Measurements from ENCODE around the gene CHRNA1. TPM values are rescaled to one million over a fixed set of nuclear protein-coding genes. Genes with fewer than 3 reads are reported as not detected.

CHRNA1 gene
- total and polyA plus RNA-seq, 10 of the 15 experiments (the other 5 are each of a cell fraction or from before 2014, with no cell fraction given): 0.05 to 0.14 TPM; not detected in 8

DNA sequence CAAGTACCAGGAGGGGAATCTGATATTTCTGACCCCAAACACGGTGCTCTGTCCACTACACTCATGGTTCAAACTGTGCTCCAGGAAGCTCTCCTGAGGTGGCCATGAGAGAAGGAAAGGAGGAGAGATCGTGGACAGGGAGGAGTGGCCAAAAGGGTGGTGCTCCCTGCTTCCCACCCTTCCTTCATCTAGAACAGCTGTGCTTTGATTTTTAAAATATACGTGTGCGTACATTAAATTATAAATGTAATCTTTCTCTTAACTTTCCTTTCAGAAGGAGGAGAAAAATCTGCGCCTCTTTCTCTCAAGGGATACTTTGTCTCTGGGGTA lies 8.2 kb upstream of the CHRNA1 start (continued):
- TF ChIP-seq, protein P1, sequence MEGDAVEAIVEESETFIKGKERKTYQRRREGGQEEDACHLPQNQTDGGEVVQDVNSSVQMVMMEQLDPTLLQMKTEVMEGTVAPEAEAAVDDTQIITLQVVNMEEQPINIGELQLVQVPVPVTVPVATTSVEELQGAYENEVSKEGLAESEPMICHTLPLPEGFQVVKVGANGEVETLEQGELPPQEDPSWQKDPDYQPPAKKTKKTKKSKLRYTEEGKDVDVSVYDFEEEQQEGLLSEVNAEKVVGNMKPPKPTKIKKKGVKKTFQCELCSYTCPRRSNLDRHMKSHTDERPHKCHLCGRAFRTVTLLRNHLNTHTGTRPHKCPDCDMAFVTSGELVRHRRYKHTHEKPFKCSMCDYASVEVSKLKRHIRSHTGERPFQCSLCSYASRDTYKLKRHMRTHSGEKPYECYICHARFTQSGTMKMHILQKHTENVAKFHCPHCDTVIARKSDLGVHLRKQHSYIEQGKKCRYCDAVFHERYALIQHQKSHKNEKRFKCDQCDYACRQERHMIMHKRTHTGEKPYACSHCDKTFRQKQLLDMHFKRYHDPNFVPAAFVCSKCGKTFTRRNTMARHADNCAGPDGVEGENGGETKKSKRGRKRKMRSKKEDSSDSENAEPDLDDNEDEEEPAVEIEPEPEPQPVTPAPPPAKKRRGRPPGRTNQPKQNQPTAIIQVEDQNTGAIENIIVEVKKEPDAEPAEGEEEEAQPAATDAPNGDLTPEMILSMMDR (IDR thresholded peaks at IDR 0.05 in 2 of 3, conservative IDR thresholded peaks at IDR 0.05 in 1 of 3; ENCODE audit: control insufficient read depth in 2 of 3, extremely low read depth in 1 of 3, insufficient read depth in 1 of 3, low read depth in 3 of 3, low read length in 3 of 3): no peak
- TF ChIP-seq RUNX3 (IDR thresholded peaks at IDR 0.05; ENCODE audit: low read length): no peak
- no peak for TF ChIP-seq ZSCAN29 (IDR thresholded peaks at IDR 0.05)
- TF ChIP-seq, protein P2, sequence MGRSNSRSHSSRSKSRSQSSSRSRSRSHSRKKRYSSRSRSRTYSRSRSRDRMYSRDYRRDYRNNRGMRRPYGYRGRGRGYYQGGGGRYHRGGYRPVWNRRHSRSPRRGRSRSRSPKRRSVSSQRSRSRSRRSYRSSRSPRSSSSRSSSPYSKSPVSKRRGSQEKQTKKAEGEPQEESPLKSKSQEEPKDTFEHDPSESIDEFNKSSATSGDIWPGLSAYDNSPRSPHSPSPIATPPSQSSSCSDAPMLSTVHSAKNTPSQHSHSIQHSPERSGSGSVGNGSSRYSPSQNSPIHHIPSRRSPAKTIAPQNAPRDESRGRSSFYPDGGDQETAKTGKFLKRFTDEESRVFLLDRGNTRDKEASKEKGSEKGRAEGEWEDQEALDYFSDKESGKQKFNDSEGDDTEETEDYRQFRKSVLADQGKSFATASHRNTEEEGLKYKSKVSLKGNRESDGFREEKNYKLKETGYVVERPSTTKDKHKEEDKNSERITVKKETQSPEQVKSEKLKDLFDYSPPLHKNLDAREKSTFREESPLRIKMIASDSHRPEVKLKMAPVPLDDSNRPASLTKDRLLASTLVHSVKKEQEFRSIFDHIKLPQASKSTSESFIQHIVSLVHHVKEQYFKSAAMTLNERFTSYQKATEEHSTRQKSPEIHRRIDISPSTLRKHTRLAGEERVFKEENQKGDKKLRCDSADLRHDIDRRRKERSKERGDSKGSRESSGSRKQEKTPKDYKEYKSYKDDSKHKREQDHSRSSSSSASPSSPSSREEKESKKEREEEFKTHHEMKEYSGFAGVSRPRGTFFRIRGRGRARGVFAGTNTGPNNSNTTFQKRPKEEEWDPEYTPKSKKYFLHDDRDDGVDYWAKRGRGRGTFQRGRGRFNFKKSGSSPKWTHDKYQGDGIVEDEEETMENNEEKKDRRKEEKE (IDR thresholded peaks at IDR 0.05): no peak

DNA sequence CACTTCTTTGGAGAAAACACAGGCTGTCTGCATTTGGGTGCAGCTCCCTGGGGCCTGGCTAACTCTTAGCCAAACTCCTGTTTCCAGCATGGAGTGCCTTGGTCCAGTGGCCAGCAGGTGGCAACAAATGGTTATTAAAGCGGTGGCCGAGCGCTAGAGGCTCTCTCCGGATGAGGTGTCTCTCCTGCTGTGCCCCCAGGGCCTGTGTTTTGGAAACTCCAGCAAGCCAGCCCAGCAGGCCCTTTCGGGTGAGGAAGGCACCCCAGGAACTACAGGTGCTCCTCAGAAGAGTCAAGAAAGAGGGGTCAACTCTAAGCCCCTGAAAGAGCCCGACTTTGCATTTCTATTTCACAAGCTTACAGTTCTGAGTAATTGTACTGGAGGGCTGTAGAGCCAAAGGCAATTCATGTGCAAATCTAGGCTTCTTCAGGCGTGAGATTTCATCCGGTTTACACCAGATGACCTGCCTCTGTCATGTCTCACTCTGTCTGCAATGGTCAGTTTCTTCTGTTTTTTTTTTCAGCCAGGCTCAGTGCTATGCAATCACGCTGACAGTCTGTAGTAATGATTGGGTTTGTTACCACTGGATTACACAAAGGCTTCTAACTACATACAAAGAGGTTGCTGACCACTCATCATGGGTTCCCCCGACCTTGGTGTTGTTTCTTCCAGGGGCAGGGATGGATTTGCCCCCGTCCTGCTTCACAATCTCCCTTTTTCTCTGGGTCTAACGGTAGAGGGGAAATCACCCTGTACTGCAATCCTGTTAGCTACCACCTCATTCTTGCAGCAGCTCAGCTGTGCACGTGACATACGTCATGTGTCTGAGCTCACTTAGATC lies 7.6 kb upstream of the CHRNA1 start:
- FAIRE-seq (peak; percentile 65), DNase-seq (ENCODE audit: low read depth, low spot score) (no peak), ATAC-seq (peak; percentile 97)
- RAD21 ChIA-PET (ENCODE audit: unreplicated experiment): interaction anchor here (0.6 to 7.2 kb wide), 8 partner anchors 19 to 219 kb away, joined by 3 to 46 read pairs (median 6); no protein-coding TSS in a partner anchor
- 5% methylated on average over 14 of the region's 14 CpGs for WGBS (ENCODE audit: insufficient coverage, insufficient replicate concordance, low lambda C conversion rate, missing lambda C conversion rate)
- in situ Hi-C loops (cut with MboI): no loop called here
- Histone ChIP-seq H3K4me2 (ENCODE audit: control insufficient read depth, insufficient read depth) (no peak overlapping the region), H4K20me1 (ENCODE audit: control insufficient read depth, insufficient read depth) (no peaks in the 10 kb centered on the region), H3K27ac (ENCODE audit: control insufficient read depth, insufficient read depth) (no peak overlapping the region), H3K4me3 (no peak overlapping the region), H3K27me3 (replicated peaks in 1 of 2; ENCODE audit: control insufficient read depth in 2 of 2, insufficient read depth in 2 of 2, low read length in 1 of 2) (peaks cover 0 to 1% of the 10 kb centered on the region in 2 experiments; a peak in 1 of 4 replicates), H3K9me3 (replicated peaks; ENCODE audit: control insufficient read depth, insufficient read depth, low read length) (no peaks in the 10 kb centered on the region), H3K9ac (ENCODE audit: control insufficient read depth, insufficient read depth, low read length) (no peak overlapping the region), H3K36me3 (ENCODE audit: control insufficient read depth in 2 of 2, insufficient read depth in 2 of 2, low read length in 1 of 2) (no peaks in the 10 kb centered on the region), H3K4me1 (ENCODE audit: control insufficient read depth, insufficient read depth, low read length) (no peaks in the 10 kb centered on the region), H2AFZ (ENCODE audit: control insufficient read depth, low read depth, low read length) (no peak overlapping the region), H3K79me2 (ENCODE audit: control insufficient read depth, insufficient read depth, low read length) (no peaks in the 10 kb centered on the region)
- POLR2A ChIA-PET: no interaction called here
- TF ChIP-seq BRCA1 (IDR thresholded peaks at IDR 0.05; ENCODE audit: low read depth, low read length) (no peak), BHLHE40 (IDR thresholded peaks at IDR 0.05; ENCODE audit: borderline replicate concordance in 1 of 2, low read depth in 2 of 2, low read length in 1 of 2) (peak; percentile 19 to 80; a peak in 2 of 4 replicates), SMC3 (IDR thresholded peaks at IDR 0.05; ENCODE audit: borderline replicate concordance, low read length) (peak; percentile 61; the same call in 1 of the 2 replicates), RAD51 (IDR thresholded peaks at IDR 0.05) (peak; percentile 66), YY1 (IDR thresholded peaks at IDR 0.05; ENCODE audit: low read depth, low read length) (0 out of 2 replicates have a peak, but pooled peaks have one; percentile 17), RAD21 (IDR thresholded peaks at IDR 0.05; ENCODE audit: insufficient read depth, low read depth, low read length) (peak; percentile 67), ZZZ3 (IDR thresholded peaks at IDR 0.05; ENCODE audit: control insufficient read depth, insufficient read length, low read depth) (no peak)
- TF ChIP-seq, protein P1 (IDR thresholded peaks at IDR 0.05 in 2 of 3, conservative IDR thresholded peaks at IDR 0.05 in 1 of 3; ENCODE audit: control insufficient read depth in 2 of 3, extremely low read depth in 1 of 3, insufficient read depth in 1 of 3, low read depth in 3 of 3, low read length in 3 of 3): peak; percentile 50 to 72 (median 70)
- CTCF ChIA-PET: interaction anchor here (0.6 to 2.9 kb wide), 33 partner anchors 9 to 511 kb away, joined by 3 to 30 read pairs (median 4); no protein-coding TSS in a partner anchor
- intact Hi-C loops (cut with micrococcal nuclease; ENCODE audit: unreplicated experiment): loop anchor here (1.0 kb wide), 1 partner anchor 213 kb away; no protein-coding TSS in a partner anchor
- no TSS peak for BruUV-seq (replicated peaks)
- SMC1A ChIA-PET (ENCODE audit: uncharacterized antibody, unreplicated experiment): interaction anchor here (0.6 to 3.0 kb wide), 9 partner anchors 10 to 237 kb away, joined by 3 to 26 read pairs (median 3); no protein-coding TSS in a partner anchor
